ENCODE data around the gene RTN4IP1. TPM values are rescaled to one million over a fixed set of nuclear protein-coding genes. Genes with fewer than 3 reads are reported as not detected.

Gene RTN4IP1
- total RNA-seq, 1 experiment from 2014 or later: 12.5 TPM

DNA sequence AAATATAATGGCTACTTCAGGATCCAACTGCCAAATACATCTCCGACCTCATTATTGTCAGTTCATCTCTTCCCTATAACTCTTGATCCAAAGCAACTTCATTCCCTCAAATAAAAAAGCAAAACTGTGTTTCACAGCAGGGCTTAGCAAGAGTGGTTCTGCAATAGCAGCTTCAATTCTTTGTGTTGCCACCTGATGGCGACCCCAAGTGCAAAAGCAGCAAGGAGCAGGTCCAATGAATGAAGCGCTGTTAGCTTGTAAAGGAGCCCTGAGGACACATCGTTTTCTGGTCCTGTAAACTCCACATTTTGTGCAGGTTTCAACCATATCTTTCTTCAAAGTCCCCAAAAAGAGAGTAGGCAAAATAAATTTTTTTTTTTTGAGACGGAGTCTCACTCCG lies 19.6 kb downstream of the RTN4IP1 start:
- peaks cover 46 to 55% of the 10 kb centered on the region in 2 experiments for H3K4me1 Mint-ChIP-seq
- TF ChIP-seq, protein P1, sequence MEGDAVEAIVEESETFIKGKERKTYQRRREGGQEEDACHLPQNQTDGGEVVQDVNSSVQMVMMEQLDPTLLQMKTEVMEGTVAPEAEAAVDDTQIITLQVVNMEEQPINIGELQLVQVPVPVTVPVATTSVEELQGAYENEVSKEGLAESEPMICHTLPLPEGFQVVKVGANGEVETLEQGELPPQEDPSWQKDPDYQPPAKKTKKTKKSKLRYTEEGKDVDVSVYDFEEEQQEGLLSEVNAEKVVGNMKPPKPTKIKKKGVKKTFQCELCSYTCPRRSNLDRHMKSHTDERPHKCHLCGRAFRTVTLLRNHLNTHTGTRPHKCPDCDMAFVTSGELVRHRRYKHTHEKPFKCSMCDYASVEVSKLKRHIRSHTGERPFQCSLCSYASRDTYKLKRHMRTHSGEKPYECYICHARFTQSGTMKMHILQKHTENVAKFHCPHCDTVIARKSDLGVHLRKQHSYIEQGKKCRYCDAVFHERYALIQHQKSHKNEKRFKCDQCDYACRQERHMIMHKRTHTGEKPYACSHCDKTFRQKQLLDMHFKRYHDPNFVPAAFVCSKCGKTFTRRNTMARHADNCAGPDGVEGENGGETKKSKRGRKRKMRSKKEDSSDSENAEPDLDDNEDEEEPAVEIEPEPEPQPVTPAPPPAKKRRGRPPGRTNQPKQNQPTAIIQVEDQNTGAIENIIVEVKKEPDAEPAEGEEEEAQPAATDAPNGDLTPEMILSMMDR (conservative IDR thresholded peaks at IDR 0.05): peak; percentile 64
- H3K4me3 Mint-ChIP-seq: no peak overlapping the region

More for the DNA sequence above, 19.6 kb downstream of the RTN4IP1 start:
- peak; percentile 58 for DNase-seq
- WGBS (ENCODE audit: extremely low coverage, insufficient read length, low lambda C conversion rate): no CpG with 5 or more reads among the region's 6 CpGs
- Histone ChIP-seq H4K20me1 (ENCODE audit: control insufficient read depth, insufficient read depth, insufficient read length) (no peaks in the 10 kb centered on the region), H2AK5ac (ENCODE audit: insufficient read length, low read length) (no peak overlapping the region), H3K9ac (ENCODE audit: extremely low read depth, insufficient read length, low read length) (no peak overlapping the region), H3K27me3 (ENCODE audit: insufficient read depth, low read length) (no peaks in the 10 kb centered on the region), H3K27ac (ENCODE audit: insufficient read length, low read depth, low read length) (no peak overlapping the region), H2BK15ac (ENCODE audit: low read depth, low read length) (no peak overlapping the region), H4K91ac (ENCODE audit: insufficient read length, low read depth, low read length) (no peak overlapping the region), H3K14ac (ENCODE audit: insufficient read depth, low read length) (no peak overlapping the region), H3K18ac (ENCODE audit: insufficient read length, low read depth, low read length) (no peak overlapping the region), H4K8ac (replicated peaks; ENCODE audit: insufficient read length, low read depth, low read length) (no peak overlapping the region), H2AFZ (ENCODE audit: low read length) (no peak overlapping the region), H3K79me2 (ENCODE audit: insufficient read depth, low read length) (no peaks in the 10 kb centered on the region), H2BK5ac (ENCODE audit: insufficient read length, low read length) (no peak overlapping the region), H3K4me2 (ENCODE audit: insufficient read depth, insufficient read length, low read length) (no peak overlapping the region), H2BK120ac (ENCODE audit: low read depth, low read length, poor library complexity, severe bottlenecking) (no peak overlapping the region), H2BK12ac (ENCODE audit: insufficient read length, low read depth, low read length) (no peak overlapping the region), H3K4me1 (ENCODE audit: insufficient read depth, low read length) (peaks cover 9% of the 10 kb centered on the region; the same call in 1 of the 2 replicates), H2BK20ac (ENCODE audit: low read depth, low read length, poor library complexity, severe bottlenecking) (peak overlapping the region; percentile 64), H3K56ac (ENCODE audit: insufficient read length, low read depth, low read length) (no peak overlapping the region), H3K4ac (ENCODE audit: low read depth, low read length) (no peak overlapping the region), H3K9me3 (ENCODE audit: control insufficient read depth, low read depth, low read length) (no peaks in the 10 kb centered on the region), H3K23me2 (ENCODE audit: insufficient read length, low read depth, low read length, poor library complexity, severe bottlenecking) (no peaks in the 10 kb centered on the region), H3T11ph (ENCODE audit: low read length) (no peak overlapping the region), H3K79me1 (ENCODE audit: insufficient read depth, low read depth, low read length, poor library complexity, severe bottlenecking) (no peaks in the 10 kb centered on the region), H3K23ac (ENCODE audit: insufficient read length, low read depth, low read length) (no peak overlapping the region), H4K5ac (ENCODE audit: insufficient read length, low read depth, low read length) (no peak overlapping the region)
- no peaks in the 10 kb centered on the region for H3K27me3 Mint-ChIP-seq (ENCODE audit: low read depth)
- peaks cover 17 to 42% (median 22%) of the 10 kb centered on the region in 3 experiments for H3K36me3 Mint-ChIP-seq (ENCODE audit: insufficient read depth in 1 of 3, low read depth in 3 of 3)
- H3K27ac Mint-ChIP-seq: no peak overlapping the region
- peaks cover 14 to 21% of the 10 kb centered on the region in 2 experiments for H3K9me3 Mint-ChIP-seq

Measured in H9 (cell line).